ENCODE results near the gene QSOX2. TPM values are rescaled to one million over a fixed set of nuclear protein-coding genes. Genes with fewer than 3 reads are reported as not detected.

QSOX2 gene
- total RNA-seq, 8 experiments from 2014 or later, result 10.3 to 17.8 (median 15.1) TPM

DNA sequence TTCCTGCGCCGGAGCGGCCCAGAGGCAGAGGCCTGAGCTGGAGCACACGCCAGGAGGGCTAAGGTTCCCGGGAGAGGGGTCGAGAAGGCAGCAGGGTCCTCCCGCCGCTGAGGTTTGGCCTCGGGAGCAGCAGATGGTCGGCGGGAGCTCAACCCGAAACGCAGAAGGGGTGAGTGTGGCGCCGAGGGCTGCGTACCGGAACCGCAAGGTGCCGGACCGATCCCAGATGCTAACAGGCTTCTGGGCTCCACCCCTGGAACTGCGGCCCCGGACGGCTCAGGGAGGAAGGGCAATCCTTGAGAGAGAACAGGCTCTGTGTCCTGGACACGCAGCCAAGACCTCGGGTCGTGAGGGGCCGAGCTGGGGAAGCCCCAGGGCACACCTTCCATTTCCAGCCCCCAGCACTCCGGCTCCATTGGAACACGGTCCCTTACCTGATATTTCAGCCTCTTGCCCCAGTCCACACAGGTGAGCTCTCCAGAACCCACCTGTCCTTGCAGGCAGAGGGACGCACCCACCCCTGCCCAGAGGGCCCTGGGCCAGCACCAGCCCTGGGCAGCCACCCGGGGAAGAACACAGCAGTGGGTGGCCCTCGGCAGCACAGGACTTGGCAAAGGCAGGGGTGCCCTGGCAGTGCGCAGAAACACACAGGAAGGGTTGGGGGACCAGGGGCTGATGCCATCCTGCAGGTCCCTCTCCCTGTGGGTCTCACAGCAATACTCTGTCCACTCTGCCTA lies 42.0 kb downstream of the QSOX2 start:
- H3K27ac ChIP-seq, result no peak overlapping the region
- peak overlapping the region; percentile 9 to 37 (median 24) for H3K4me3 ChIP-seq
- WGBS, 10 experiments, result 9 to 100% (median 59%) methylated on average over 1 to 6 of the region's 33 CpGs; no CpG with 5 or more reads in 6 of the 10 experiments
- in situ Hi-C loops (cut with MboI; ENCODE audit: low pct_unique_long_range_greater_than_20kb in 2 of 9, low sequenced_read_pairs in 9 of 9, unreplicated experiment in 9 of 9), result no loop called here
- H3K4me1 ChIP-seq (replicated peaks in 1 of 2), result peaks cover 64 to 65% of the 10 kb centered on the region in 2 donors
- peak in 4 of 8 experiments; percentile 0 to 7 (median 3) for ATAC-seq (replicated peaks in 6 of 8)

DNA sequence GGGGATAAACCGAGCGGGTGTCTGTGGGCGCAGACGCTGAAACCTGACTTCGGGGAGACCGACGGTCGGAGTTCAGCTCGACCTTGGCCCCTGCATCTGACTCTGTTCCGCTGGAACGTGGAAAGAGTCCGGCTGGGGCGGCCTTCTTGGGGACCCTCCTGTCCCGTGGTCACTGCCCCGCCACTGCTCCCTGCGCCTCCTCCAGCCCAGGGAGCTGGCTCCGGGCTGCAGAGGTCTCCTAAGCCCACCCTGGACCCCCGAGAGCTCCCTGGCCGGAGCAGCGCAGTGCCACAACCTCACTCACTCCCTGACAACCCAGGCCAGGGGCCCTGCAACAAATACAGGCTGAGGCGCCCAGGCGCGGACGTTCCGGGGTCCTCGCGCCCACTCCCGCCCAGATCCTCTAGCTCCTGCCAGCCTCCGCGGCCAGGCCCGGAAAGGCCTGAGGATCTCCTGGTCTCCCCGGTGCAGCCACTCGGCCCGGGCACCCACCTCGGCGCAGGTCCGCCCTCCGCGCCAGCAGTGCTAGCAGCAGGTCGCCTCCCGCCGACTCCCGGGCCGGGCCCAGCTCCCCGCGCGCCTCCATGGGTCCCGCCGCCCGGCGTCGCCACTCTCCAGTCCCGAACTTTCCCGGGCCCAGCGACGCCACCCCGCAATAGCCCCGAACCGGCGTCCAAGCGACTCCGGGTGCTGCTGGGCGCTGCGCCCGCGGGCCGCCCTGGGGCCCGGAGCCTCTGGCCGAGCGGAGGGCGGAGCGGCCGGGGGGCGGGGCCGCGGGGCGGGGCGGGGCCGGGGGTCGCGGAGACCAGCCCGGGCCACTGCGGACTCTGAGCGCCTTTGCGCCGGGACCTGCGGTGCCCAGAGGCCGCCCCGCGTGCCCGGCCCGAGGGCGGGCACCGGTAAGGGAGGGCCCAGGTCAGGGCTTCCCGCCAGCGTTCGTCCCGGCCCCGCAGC lies 42.9 kb downstream of the QSOX2 start:
- Histone ChIP-seq H3K4me1 (replicated peaks in 1 of 2) (peaks cover 72 to 74% of the 10 kb centered on the region in 2 donors), H3K4me3 (peak overlapping the region; percentile 9 to 37 (median 24)), H3K27ac (no peak overlapping the region)
- WGBS, 10 experiments, result 8 to 53% (median 10%) methylated on average over 3 to 14 of the region's 99 CpGs; no CpG with 5 or more reads in 5 of the 10 experiments
- peak in 5 of 8 experiments; percentile 8 to 11 (median 8) for ATAC-seq (replicated peaks in 6 of 8)
- in situ Hi-C loops (cut with MboI; ENCODE audit: low pct_unique_long_range_greater_than_20kb in 2 of 9, low sequenced_read_pairs in 9 of 9, unreplicated experiment in 9 of 9), result no loop called here

DNA sequence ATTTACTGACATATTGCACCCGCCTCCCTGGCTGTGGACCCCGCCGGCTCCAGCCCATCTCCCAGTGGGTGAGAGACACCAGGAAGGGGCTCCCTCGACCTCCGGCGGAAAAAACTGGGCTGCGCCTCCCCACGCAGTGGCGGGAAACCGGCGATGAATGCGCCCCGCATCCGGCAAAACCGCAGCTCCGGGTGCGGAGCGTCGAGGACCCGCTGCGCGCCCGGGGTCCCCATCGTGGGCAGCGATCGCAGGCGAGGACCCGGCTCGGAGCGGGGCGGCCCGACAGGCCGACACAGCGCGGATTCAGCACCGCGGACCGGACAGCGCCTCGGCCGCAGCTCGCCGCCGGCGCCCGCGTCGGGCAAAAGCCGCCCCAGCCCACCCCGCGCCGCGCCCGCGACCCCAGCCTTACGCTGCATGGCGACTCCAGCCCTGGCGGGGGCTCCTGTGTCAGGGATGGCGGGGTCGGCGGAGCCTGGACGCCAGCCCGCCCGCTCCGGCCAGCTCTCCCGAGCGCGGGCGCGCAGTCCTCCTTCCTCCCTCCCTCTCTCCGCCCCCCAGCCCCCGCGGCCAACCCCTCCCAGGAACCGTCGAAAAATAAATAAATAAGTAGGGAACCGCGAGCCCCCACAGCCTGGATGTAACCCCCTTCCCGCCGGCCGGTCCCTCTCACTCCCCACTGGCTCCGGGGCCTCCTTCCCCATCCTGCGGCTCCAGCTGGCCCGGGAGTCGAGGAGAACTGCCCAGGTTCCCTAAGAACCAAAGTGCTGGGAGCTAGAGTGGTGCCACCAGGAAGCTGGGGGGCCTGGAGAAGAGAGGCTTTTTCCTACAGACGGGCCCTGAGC lies 43.8 kb downstream of the QSOX2 start:
- WGBS, 10 experiments, result 9 to 20% (median 20%) methylated on average over 1 to 4 of the region's 85 CpGs; no CpG with 5 or more reads in 7 of the 10 experiments
- H3K4me3 ChIP-seq, result peak overlapping the region; percentile 9 to 37 (median 24)
- ATAC-seq (replicated peaks in 6 of 8), result peak in 4 of 8 experiments; percentile 8 to 60 (median 14)
- in situ Hi-C loops (cut with MboI; ENCODE audit: low pct_unique_long_range_greater_than_20kb in 2 of 9, low sequenced_read_pairs in 9 of 9, unreplicated experiment in 9 of 9), result no loop called here
- no peak overlapping the region for H3K27ac ChIP-seq
- H3K4me1 ChIP-seq (replicated peaks in 1 of 2), result peaks cover 76 to 79% of the 10 kb centered on the region in 2 donors

DNA sequence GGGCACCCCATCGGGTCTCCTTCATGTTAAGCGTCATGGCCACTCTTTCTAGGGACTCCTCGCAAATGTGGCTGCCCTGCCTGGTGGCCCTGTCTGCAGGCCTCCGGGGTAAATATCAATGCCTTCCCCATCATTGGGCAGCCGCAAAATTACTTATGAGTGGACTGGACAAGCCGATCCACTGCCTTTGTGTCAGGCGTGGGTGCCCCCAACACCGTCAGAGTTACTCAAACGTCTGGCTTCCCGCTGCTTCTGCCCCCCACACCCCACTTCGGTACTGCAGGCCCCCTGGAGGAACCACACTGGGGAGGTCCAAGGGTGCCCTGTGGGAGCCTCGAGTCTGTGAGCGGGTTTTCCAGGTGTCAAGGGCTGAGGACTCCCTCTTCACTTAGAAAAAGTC lies 44.4 kb downstream of the QSOX2 start:
- in situ Hi-C loops (cut with MboI; ENCODE audit: low pct_unique_long_range_greater_than_20kb in 2 of 9, low sequenced_read_pairs in 9 of 9, unreplicated experiment in 9 of 9), result no loop called here
- no peak for ATAC-seq (replicated peaks in 6 of 8)
- 6 to 73% (median 34%) methylated on average over 1 to 8 of the region's 13 CpGs; no CpG with 5 or more reads in 4 of the 10 experiments for WGBS, 10 experiments
- Histone ChIP-seq H3K27ac (no peak overlapping the region), H3K4me3 (peak overlapping the region in 3 of 5 donors; percentile 24 to 37 (median 33)), H3K4me1 (replicated peaks in 1 of 2) (peaks cover 81 to 83% of the 10 kb centered on the region in 2 donors)

DNA sequence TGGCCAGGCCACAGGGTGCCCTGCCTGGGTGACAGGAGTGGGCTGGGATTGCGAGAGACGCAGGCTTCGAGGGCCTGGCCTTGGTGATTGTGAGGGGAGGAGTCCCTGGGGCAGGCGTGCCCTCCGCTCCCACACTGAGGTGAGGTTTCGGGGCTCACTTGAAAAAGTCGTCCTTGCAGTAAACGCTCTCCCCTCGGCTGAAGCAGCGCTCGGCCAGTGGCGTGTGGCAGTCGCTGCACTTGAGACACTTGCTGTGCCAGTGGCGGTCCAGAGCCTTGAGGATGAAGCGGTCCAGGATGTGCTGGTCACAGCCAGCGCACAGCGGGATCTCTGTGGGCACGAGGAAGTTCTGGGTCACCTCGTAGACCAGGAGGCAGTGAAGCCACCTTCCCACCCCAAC lies 45.2 kb downstream of the QSOX2 start:
- no peak for ATAC-seq (replicated peaks in 6 of 8)
- H3K4me3 ChIP-seq, result no peak overlapping the region
- H3K27ac ChIP-seq, result no peak overlapping the region
- in situ Hi-C loops (cut with MboI; ENCODE audit: low pct_unique_long_range_greater_than_20kb in 2 of 9, low sequenced_read_pairs in 9 of 9, unreplicated experiment in 9 of 9), result no loop called here
- 0 to 70% (median 38%) methylated on average over 2 to 11 of the region's 19 CpGs; no CpG with 5 or more reads in 5 of the 10 experiments for whole genome bisulfite sequencing, 10 experiments
- peaks cover 80 to 82% of the 10 kb centered on the region in 2 donors for H3K4me1 ChIP-seq (replicated peaks in 1 of 2)

DNA sequence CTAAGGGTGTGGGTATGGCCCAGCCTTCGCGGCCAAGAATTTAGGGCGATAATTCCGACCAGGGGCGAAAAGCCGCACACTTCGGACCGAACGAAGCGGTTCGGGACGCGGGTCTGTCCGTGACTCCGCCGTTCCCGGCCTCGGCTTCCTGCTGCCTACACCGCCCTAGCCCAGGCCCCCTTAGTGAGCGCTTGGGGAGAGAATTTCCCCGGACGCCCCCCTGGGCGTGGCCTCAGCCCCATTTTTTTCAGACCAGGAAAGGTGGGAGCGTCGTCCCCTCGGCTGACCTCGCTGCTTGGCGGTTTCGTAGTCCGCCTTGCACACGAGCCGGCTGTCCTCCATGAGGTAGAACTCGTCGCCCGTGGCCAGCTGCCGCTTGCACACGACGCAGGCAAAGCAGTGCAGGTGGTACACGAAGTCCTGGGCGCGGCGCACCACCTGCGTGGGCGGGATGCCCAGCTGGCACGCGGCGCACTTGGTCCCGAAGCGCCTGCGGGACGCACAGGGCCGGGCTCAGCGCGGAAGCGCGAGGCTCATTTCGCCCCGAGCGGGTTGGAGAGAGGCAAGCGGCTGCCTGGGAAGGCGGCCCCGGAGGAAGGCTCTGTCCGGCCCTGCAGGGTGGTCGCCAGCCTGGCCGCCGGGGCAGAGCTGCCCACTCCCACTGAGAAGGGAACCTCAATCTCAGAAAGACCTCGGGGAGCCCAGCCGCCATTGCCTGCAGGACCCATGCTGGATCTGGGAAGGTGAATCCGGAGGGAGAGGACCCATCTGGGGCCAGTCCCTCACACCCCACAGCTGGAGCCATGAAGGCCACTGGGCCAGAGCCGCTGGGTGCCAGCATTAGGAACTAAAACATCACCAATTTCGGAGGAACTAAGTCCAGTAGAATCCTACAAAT lies 46.0 kb downstream of the QSOX2 start:
- Histone ChIP-seq H3K27ac (no peak overlapping the region), H3K4me1 (replicated peaks in 1 of 2) (peaks cover 78% of the 10 kb centered on the region in 2 donors), H3K4me3 (peak overlapping the region in 1 of 5 donors; percentile 15)
- in situ Hi-C loops (cut with MboI; ENCODE audit: low pct_unique_long_range_greater_than_20kb in 2 of 9, low sequenced_read_pairs in 9 of 9, unreplicated experiment in 9 of 9), result no loop called here
- ATAC-seq (replicated peaks in 6 of 8), result no peak
- 0 to 80% (median 6%) methylated on average over 1 to 15 of the region's 71 CpGs; no CpG with 5 or more reads in 4 of the 10 experiments for WGBS, 10 experiments

DNA sequence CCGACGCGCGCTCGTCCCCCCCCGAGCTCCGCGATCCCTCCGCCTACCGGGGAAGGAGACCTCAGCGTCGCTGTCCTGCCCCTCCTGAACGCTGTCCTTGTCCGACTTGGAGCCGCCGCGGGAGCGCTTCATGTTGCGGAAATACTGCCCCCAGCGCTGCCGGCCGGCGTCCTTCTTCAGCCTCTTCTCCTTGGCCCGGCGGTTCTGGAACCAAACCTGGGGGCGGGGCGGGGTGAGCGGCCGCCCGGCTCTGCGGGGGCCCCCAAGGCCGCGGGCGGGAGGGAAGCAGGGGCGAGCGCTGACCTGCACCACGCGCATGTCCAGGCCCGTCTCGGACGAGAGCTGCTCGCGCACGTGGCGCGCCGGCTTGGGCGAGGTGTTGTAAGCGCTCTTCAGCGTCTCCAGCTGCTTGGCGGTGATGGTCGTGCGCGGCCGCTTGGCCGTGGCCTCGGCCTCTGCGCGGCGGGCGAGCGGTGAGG lies 47.0 kb downstream of the QSOX2 start:
- 8% methylated on average over 9 of the region's 62 CpGs; no CpG with 5 or more reads in 9 of the 10 experiments for WGBS, 10 experiments
- peaks cover 77% of the 10 kb centered on the region in 2 donors for H3K4me1 ChIP-seq (replicated peaks in 1 of 2)
- in situ Hi-C loops (cut with MboI; ENCODE audit: low pct_unique_long_range_greater_than_20kb in 2 of 9, low sequenced_read_pairs in 9 of 9, unreplicated experiment in 9 of 9), result no loop called here
- H3K27ac ChIP-seq, result no peak overlapping the region
- peak; percentile 18 to 63 (median 59) for ATAC-seq (replicated peaks in 6 of 8)
- H3K4me3 ChIP-seq, result peak overlapping the region in 2 of 5 donors; percentile 14 to 17

DNA sequence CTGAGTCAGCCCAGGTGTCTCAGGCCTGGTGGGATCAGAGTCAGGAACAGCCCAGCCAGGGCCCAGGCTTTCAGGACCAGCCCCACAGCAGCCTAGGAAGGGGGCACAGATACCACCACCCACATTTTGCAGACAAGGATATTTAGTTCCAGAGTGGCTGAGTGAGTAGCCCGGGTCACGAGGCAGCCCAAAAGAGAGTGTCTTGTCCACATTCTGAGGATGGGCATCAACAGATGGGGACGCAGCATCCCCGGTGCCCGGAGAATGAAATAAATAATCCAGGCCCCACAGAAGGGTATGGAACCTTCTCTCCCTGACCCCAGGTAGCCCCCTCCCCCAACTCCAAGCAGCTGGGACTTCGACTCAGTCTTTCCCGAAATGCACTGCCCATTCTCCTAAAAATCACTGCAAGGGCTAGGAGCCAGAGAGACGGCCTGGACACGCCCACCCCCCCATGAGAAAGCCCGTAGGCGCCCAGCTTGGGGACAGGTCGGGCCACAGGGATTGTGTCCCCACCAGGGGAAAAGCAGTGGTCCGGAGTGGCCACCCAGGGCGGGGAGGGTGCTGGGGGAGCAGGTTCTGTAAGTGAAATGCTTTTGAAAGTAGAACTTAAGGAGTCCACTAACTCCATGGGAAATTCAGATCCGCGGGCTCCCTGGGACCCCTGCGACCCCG lies 47.5 kb downstream of the QSOX2 start:
- in situ Hi-C loops (cut with MboI; ENCODE audit: low pct_unique_long_range_greater_than_20kb in 2 of 9, low sequenced_read_pairs in 9 of 9, unreplicated experiment in 9 of 9), result no loop called here
- Histone ChIP-seq H3K4me1 (replicated peaks in 1 of 2) (peaks cover 75 to 78% of the 10 kb centered on the region in 2 donors), H3K4me3 (peak overlapping the region in 2 of 5 donors; percentile 14 to 17), H3K27ac (no peak overlapping the region)
- ATAC-seq (replicated peaks in 6 of 8), result no peak
- WGBS, 10 experiments, result 0 to 33% (median 8%) methylated on average over 1 to 5 of the region's 18 CpGs; no CpG with 5 or more reads in 7 of the 10 experiments

DNA sequence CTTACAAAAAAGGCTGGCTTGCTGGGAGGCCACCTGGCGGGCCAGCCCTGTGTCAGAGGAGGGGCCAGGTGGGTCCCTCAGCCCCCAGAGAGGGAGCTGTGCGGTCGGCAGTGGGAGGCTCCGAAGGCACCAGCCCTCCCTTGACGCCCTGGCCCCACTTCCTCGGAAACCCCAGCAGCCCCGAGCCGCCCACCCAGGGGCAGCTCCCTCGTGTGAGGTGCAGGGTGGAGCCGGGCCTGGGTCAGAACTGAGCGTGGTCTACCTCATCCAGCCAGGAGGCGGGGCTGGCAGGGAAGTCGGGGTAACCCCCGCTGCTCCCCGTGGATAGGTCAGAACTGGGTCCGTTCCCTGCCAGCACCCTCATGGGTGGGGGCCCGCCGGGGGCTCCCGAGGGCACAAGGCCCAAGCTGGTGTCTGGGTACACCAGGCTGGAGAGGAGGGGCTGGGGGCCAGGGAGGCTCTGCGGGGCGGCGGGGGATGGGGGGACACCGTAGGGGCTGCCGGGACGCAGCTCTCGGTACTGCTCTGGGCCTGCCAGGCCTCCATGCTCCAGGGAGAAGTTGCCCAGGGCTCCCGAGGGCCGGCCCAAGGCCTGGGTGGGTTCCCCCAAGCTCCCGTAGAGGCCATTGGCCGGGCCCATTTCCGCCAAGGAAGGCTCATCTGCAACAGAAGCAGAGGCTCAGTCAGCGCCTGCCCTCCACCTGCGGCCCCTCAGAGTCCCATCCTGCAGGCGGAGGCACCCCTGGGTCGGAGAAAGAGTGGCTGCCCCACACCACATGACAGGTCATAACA lies 48.3 kb downstream of the QSOX2 start:
- in situ Hi-C loops (cut with MboI; ENCODE audit: low pct_unique_long_range_greater_than_20kb in 2 of 9, low sequenced_read_pairs in 9 of 9, unreplicated experiment in 9 of 9), result no loop called here
- Histone ChIP-seq H3K4me1 (replicated peaks in 1 of 2) (peaks cover 76 to 79% of the 10 kb centered on the region in 2 donors), H3K4me3 (no peak overlapping the region), H3K27ac (no peak overlapping the region)
- 20 to 43% (median 20%) methylated on average over 3 to 4 of the region's 35 CpGs; no CpG with 5 or more reads in 7 of the 10 experiments for WGBS, 10 experiments
- ATAC-seq (replicated peaks in 6 of 8), result no peak

DNA sequence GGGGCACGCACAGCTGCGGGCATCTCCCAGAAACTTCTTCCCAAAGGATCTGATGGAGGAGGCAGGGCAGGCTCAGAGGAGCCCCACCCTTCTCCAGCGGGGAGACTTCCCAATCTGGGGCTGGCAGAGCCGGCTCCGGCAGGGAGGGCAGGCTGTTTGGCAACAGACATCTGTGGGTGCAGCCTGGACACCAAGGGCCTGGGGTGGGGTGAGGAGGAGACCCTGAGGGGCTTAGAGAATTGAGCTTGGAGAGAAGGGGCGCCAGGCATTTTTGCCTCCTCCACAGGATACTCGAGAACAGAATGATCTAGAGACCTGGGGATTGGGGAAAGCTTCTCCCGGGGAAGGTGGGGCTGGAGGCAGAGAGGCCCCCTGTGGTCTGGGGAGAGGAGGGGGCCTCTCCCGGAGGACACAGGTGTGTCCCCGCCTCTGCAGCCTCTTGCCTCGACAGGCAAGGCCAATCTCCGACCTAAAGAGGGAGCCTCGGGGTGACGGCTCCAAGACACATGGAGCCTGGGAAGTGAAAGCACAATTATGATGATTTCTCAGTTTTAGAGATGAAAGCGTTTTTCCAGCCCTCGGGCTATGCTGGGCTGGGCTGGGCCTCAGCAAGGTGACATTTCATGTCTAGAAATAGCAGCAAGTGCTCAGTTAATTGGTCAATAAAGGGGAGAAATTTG lies 49.1 kb downstream of the QSOX2 start:
- Histone ChIP-seq H3K4me3 (no peak overlapping the region), H3K27ac (no peak overlapping the region), H3K4me1 (replicated peaks in 1 of 2) (peaks cover 78 to 84% of the 10 kb centered on the region in 2 donors)
- 0 to 29% (median 12%) methylated on average over 1 to 4 of the region's 16 CpGs; no CpG with 5 or more reads in 6 of the 10 experiments for WGBS, 10 experiments
- peak in 3 of 8 experiments; percentile 36 to 63 (median 50) for ATAC-seq (replicated peaks in 6 of 8)
- in situ Hi-C loops (cut with MboI; ENCODE audit: low pct_unique_long_range_greater_than_20kb in 2 of 9, low sequenced_read_pairs in 9 of 9, unreplicated experiment in 9 of 9), result no loop called here
